Thymus (tissue), 11 donors: ENCODE results near the gene TNFAIP1. TPM values are rescaled to one million over a fixed set of nuclear protein-coding genes. Genes with fewer than 3 reads are reported as not detected.

ENCODE experiments used
- DNase-seq, 9 donors: peaks; one replicate each; pipeline ENCODE4 v3.0.0-alpha.2; 2013; ENCODE audit warnings: low spot score in 9 of 9, low read depth in 6 of 9, missing footprints in 1 of 9
- H3K27ac ChIP-seq, 2 donors: one replicate each; pipeline ENCODE4 v1.5.1; 2013; ENCODE audit warnings: control low read depth in 1 of 2, low read depth in 1 of 2, low read length in 1 of 2, mild to moderate bottlenecking in 1 of 2, moderate library complexity in 1 of 2
- H3K27me3 ChIP-seq, 2 donors: one replicate each; pipeline ENCODE4 v1.5.1; 2013; ENCODE audit warnings: low read length in 1 of 2; ENCODE audit not compliant: control insufficient read depth in 2 of 2, insufficient read depth in 1 of 2
- H3K36me3 ChIP-seq, 2 donors: one replicate each; pipeline ENCODE4 v1.5.1; 2013; ENCODE audit warnings: low read length in 1 of 2, mild to moderate bottlenecking in 1 of 2, moderate library complexity in 1 of 2; ENCODE audit not compliant: control insufficient read depth in 2 of 2, insufficient read depth in 2 of 2
- H3K4me1 ChIP-seq, 2 donors: one replicate each; pipeline ENCODE4 v1.5.1; 2013; ENCODE audit warnings: low read length in 2 of 2; ENCODE audit not compliant: control insufficient read depth in 2 of 2, insufficient read depth in 2 of 2
- H3K4me3 ChIP-seq, 2 donors: one replicate each; pipeline ENCODE4 v1.5.1; 2013; ENCODE audit warnings: low read length in 2 of 2, control low read depth in 1 of 2, mild to moderate bottlenecking in 1 of 2
- H3K9me3 ChIP-seq, 2 donors: one replicate each; pipeline ENCODE4 v1.5.1; 2013; ENCODE audit warnings: low read length in 1 of 2, mild to moderate bottlenecking in 1 of 2; ENCODE audit not compliant: control insufficient read depth in 2 of 2, insufficient read depth in 1 of 2
- WGBS: extraction: QIAGEN DNeasy Blood & Tissue Kit; methylation state at CpG from one replicate; pipeline ENCODE4 v1.1.7; 2013; 5-methylcytosine and 5-hydroxymethylcytosine counted together
- polyA plus RNA-seq: library from polyadenylated mRNA; stranded (reverse); fragments of 200-250 nt; gene quantifications from one replicate; pipeline ENCODE4 v1.2.3, GENCODE V29; 2013
- total RNA-seq: library from RNA; stranded (reverse); fragments of 120-200 nt; gene quantifications from one replicate; pipeline ENCODE4 v1.2.4, GENCODE V29; 2013
- donor health status: healthy.

The TNFAIP1 gene
- total and polyA plus RNA-seq, 2 donors: 11.3 to 19.4 TPM

- no peak for DNase-seq
- no peak overlapping the region for H3K27ac ChIP-seq
- H3K27me3 ChIP-seq: no peaks in the 10 kb centered on the region
- peaks cover 23% of the 10 kb centered on the region in 2 donors for H3K4me1 ChIP-seq
- H3K9me3 ChIP-seq: no peaks in the 10 kb centered on the region
- H3K36me3 ChIP-seq: peaks cover 46 to 57% of the 10 kb centered on the region in 2 donors
- no peak overlapping the region for H3K4me3 ChIP-seq
- 97% methylated on average over 6 of the region's 6 CpGs for WGBS
Observed at GRCh38 chr17:28340374-28340773, 4.8 kb downstream of the TNFAIP1 start.

- H3K27ac ChIP-seq: no peak overlapping the region
- 98% methylated on average over 11 of the region's 11 CpGs for WGBS
- no peaks in the 10 kb centered on the region for H3K9me3 ChIP-seq
- peaks cover 19 to 22% of the 10 kb centered on the region in 2 donors for H3K4me1 ChIP-seq
- no peaks in the 10 kb centered on the region for H3K27me3 ChIP-seq
- H3K36me3 ChIP-seq: peaks cover 56 to 68% of the 10 kb centered on the region in 2 donors
- H3K4me3 ChIP-seq: no peak overlapping the region
- DNase-seq: no peak
Observed at GRCh38 chr17:28341516-28341915, 6.0 kb downstream of the TNFAIP1 start.

- Histone ChIP-seq H3K36me3 (peaks cover 63 to 76% of the 10 kb centered on the region in 2 donors), H3K27ac (no peak overlapping the region), H3K9me3 (no peaks in the 10 kb centered on the region), H3K4me3 (no peak overlapping the region), H3K4me1 (peaks cover 15 to 16% of the 10 kb centered on the region in 2 donors), H3K27me3 (no peaks in the 10 kb centered on the region)
- 99% methylated on average over 14 of the region's 14 CpGs for WGBS
- DNase-seq: no peak
Observed at GRCh38 chr17:28342313-28342712, 6.8 kb downstream of the TNFAIP1 start.

- 62% methylated on average over 10 of the region's 10 CpGs for WGBS
- H3K36me3 ChIP-seq: peaks cover 72 to 88% of the 10 kb centered on the region in 2 donors
- no peak overlapping the region for H3K4me3 ChIP-seq
- H3K4me1 ChIP-seq: peaks cover 15 to 16% of the 10 kb centered on the region in 2 donors
- no peaks in the 10 kb centered on the region for H3K27me3 ChIP-seq
- peak in 3 of 9 donors; percentile 30 to 65 (median 43) for DNase-seq
- H3K27ac ChIP-seq: peak overlapping the region; percentile 38 to 65
- no peaks in the 10 kb centered on the region for H3K9me3 ChIP-seq
Observed at GRCh38 chr17:28343491-28343932, 8.0 kb downstream of the TNFAIP1 start.

GRCh38 chr17:28344011-28344410 lies 8.4 kb downstream of the TNFAIP1 start:
- Histone ChIP-seq H3K27ac (peak overlapping the region in 1 of 2 donors; percentile 65), H3K4me1 (peaks cover 15 to 16% of the 10 kb centered on the region in 2 donors), H3K9me3 (no peaks in the 10 kb centered on the region), H3K4me3 (no peak overlapping the region), H3K27me3 (no peaks in the 10 kb centered on the region), H3K36me3 (peaks cover 77 to 93% of the 10 kb centered on the region in 2 donors)
- DNase-seq: no peak
- WGBS: 98% methylated on average over 9 of the region's 9 CpGs

- peaks cover 81 to 95% of the 10 kb centered on the region in 2 donors for H3K36me3 ChIP-seq
- H3K9me3 ChIP-seq: no peaks in the 10 kb centered on the region
- peak overlapping the region in 1 of 2 donors; percentile 62 for H3K27ac ChIP-seq
- peaks cover 15 to 16% of the 10 kb centered on the region in 2 donors for H3K4me1 ChIP-seq
- no peak overlapping the region for H3K4me3 ChIP-seq
- no peak for DNase-seq
- WGBS: 95% methylated on average over 19 of the region's 19 CpGs
- H3K27me3 ChIP-seq: no peaks in the 10 kb centered on the region
Observed at GRCh38 chr17:28344435-28344901, 8.9 kb downstream of the TNFAIP1 start.

GRCh38 chr17:28345419-28346198 lies 10.0 kb downstream of the TNFAIP1 start:
- Histone ChIP-seq H3K27me3 (no peaks in the 10 kb centered on the region), H3K9me3 (no peaks in the 10 kb centered on the region), H3K4me1 (peaks cover 15 to 16% of the 10 kb centered on the region in 2 donors), H3K27ac (peak overlapping the region in 1 of 2 donors; percentile 64), H3K4me3 (no peak overlapping the region), H3K36me3 (peaks cover 84 to 97% of the 10 kb centered on the region in 2 donors)
- 95% methylated on average over 13 of the region's 13 CpGs for WGBS
- no peak for DNase-seq

GRCh38 chr17:28346199-28346580 lies 10.6 kb downstream of the TNFAIP1 start:
- Histone ChIP-seq H3K27me3 (no peaks in the 10 kb centered on the region), H3K36me3 (peaks cover 85 to 98% of the 10 kb centered on the region in 2 donors), H3K4me1 (peaks cover 15 to 16% of the 10 kb centered on the region in 2 donors), H3K27ac (no peak overlapping the region), H3K4me3 (no peak overlapping the region), H3K9me3 (no peaks in the 10 kb centered on the region)
- no peak for DNase-seq
- WGBS: over 99% methylated on average over 2 of the region's 2 CpGs

GRCh38 chr17:28346746-28347246 lies 11.2 kb downstream of the TNFAIP1 start:
- H3K9me3 ChIP-seq: no peaks in the 10 kb centered on the region
- WGBS: 94% methylated on average over 7 of the region's 7 CpGs
- H3K4me3 ChIP-seq: no peak overlapping the region
- DNase-seq: no peak
- peaks cover 85 to 98% of the 10 kb centered on the region in 2 donors for H3K36me3 ChIP-seq
- no peaks in the 10 kb centered on the region for H3K27me3 ChIP-seq
- H3K27ac ChIP-seq: no peak overlapping the region
- peaks cover 15 to 16% of the 10 kb centered on the region in 2 donors for H3K4me1 ChIP-seq
